Fibroblast of villous mesenchyme (primary cell): ENCODE measurements around the gene IRF5. TPM values are rescaled to one million over a fixed set of nuclear protein-coding genes. Genes with fewer than 3 reads are reported as not detected.

Experiments used
- DNase-seq: peaks from one replicate; pipeline ENCODE4 v3.0.0-alpha.2; 2010; ENCODE audit warnings: low read depth
- H3K4me3 ChIP-seq: 2 replicates; pipeline ENCODE4 v1.5.1; 2011; ENCODE audit warnings: low read depth, mild to moderate bottlenecking, low read length
- CTCF ChIP-seq: IDR thresholded peaks from 2 replicates; pipeline ENCODE4 v1.5.1; 2012; ENCODE audit warnings: low read depth, mild to moderate bottlenecking, low read length; ENCODE audit not compliant: insufficient read depth
- total RNA-seq: library from RNA; depleted of rRNA; stranded (reverse); fragments of >200 nt; gene quantifications from 2 replicates; pipeline ENCODE4 v1.2.3, GENCODE V29; 2012

IRF5 gene
- total RNA-seq, 1 donor, result under 0.01 TPM

GRCh38 chr7:128948312-128948973 is 10.7 kb downstream of the IRF5 start:
- no peak for DNase-seq
- no peak for TF ChIP-seq CTCF
- H3K4me3 ChIP-seq, result no peak overlapping the region

- no peak overlapping the region for H3K4me3 ChIP-seq
- no peak for DNase-seq
- TF ChIP-seq CTCF, result no peak
Observed at GRCh38 chr7:128948976-128949760, 11.4 kb downstream of the IRF5 start.

GRCh38 chr7:128951296-128951695 is 13.6 kb downstream of the IRF5 start:
- TF ChIP-seq CTCF, result no peak
- DNase-seq, result no peak
- H3K4me3 ChIP-seq, result no peak overlapping the region

GRCh38 chr7:128954150-128954549 is 16.4 kb downstream of the IRF5 start:
- no peak for DNase-seq
- TF ChIP-seq CTCF, result no peak

GRCh38 chr7:128954830-128955802 is 17.4 kb downstream of the IRF5 start:
- no peak for TF ChIP-seq CTCF
- peak; percentile 29 for DNase-seq
- no peak overlapping the region for H3K4me3 ChIP-seq

More at GRCh38 chr7:128954150-128954549, 16.4 kb downstream of the IRF5 start:
- H3K4me3 ChIP-seq, result no peak overlapping the region

GRCh38 chr7:128955981-128956380 is 18.3 kb downstream of the IRF5 start:
- no peak for TF ChIP-seq CTCF

More at GRCh38 chr7:128955981-128956380, 18.3 kb downstream of the IRF5 start:
- no peak overlapping the region for H3K4me3 ChIP-seq
- no peak for DNase-seq
